GM12891 (cell line): ENCODE results near the gene TREX2.

Source experiments
- POLR2A ChIP-seq: IDR thresholded peaks from 2 replicates; pipeline ENCODE4 v1.6.1; 2011; ENCODE audit warnings: low read depth, low read length, control low read depth
- POLR2AphosphoS5 ChIP-seq: IDR thresholded peaks from 2 replicates; pipeline ENCODE4 v1.6.1; 2011; ENCODE audit warnings: low read depth, low read length, control low read depth
- TAF1 ChIP-seq: IDR thresholded peaks from 2 replicates; pipeline ENCODE4 v1.6.1; 2011; ENCODE audit warnings: low read depth, low read length, control low read depth

GRCh38 chrX:153407736-153408135, 38.1 kb downstream of the TREX2 start:
- TF ChIP-seq POLR2AphosphoS5: no peak
- no peak for TF ChIP-seq POLR2A
- no peak for TF ChIP-seq TAF1
